Right lobe of liver (tissue), 4 donors: ENCODE data around the gene VPS33A.

Source experiments
- CTCF ChIP-seq, 4 donors: fragments of 200-600 bp in 3 of 4; fragments of 450-650 bp in 1 of 4; IDR thresholded peaks; one replicate each; pipeline versions ENCODE4 v1.5.1 to v1.8.0; 2016 to 2022; ENCODE audit warnings: antibody characterized with exemption in 4 of 4, mild to moderate bottlenecking in 2 of 4
- POLR2A ChIP-seq: fragments of 450-650 bp; IDR thresholded peaks from one replicate; pipeline ENCODE4 v1.6.1; 2017; ENCODE audit warnings: antibody characterized with exemption, mild to moderate bottlenecking
- donor health status: DM: no; HTN: no; CAD: no.
- donor health status: DM: no; HTN: no; CAD: no.
- donor health status: DM: no; HTN: yes; CAD: no.

DNA sequence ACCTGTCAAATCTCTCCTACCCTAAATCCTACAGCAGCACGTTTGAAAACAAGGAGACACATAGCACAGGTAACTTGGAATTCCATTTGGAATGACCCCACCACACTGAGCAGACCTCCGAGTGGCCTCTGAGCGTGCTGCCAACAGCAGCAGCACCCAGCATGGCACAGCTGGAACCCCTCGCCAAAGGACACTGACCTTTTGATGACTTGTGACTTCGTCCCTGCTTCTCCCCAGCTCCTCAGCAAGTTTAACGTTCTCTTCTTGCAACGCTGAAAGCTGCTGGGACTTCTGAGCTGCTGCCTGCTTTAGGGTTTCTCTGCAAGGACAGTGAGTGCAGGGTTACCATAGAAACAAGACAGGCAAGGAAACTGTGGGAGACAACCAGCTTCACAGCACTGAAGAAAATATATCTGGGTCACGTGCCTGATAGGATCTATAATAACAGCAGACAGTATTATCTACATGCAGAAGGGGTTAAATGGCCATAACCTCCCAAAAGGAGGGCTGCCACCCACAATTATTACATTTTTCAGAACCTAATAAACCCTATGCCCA, 43.3 kb upstream of the VPS33A start:
- no peak for TF ChIP-seq CTCF (IDR thresholded peaks at IDR 0.05)
- TF ChIP-seq POLR2A, result no peak
